HFFc6 (cell line): ENCODE measurements around the gene RAD51B. TPM values are rescaled to one million over a fixed set of nuclear protein-coding genes. Genes with fewer than 3 reads are reported as not detected.

Source experiments
- DNase-seq: peaks from one replicate; pipeline ENCODE4 v3.0.0-alpha.2; 2018
- H3K27ac Mint-ChIP-seq: 2 replicates; pipeline ENCODE4 v1.8.0; 2020; ENCODE audit warnings: mild to moderate bottlenecking, mixed read lengths
- H3K27me3 Mint-ChIP-seq: 2 replicates; pipeline ENCODE4 v1.8.0; 2021; ENCODE audit warnings: mild to moderate bottlenecking, moderate library complexity, mixed read lengths; ENCODE audit not compliant: insufficient read depth
- H3K36me3 Mint-ChIP-seq: 2 replicates; pipeline ENCODE4 v1.8.0; 2021; ENCODE audit warnings: low read depth, mixed read lengths
- H3K4me1 Mint-ChIP-seq: 2 replicates; pipeline ENCODE4 v1.8.0; 2020; ENCODE audit warnings: low read depth, mixed read lengths
- H3K4me3 Mint-ChIP-seq: 2 replicates; pipeline ENCODE4 v1.8.0; 2020; ENCODE audit warnings: mild to moderate bottlenecking, moderate library complexity, mixed read lengths
- H3K9me3 Mint-ChIP-seq: 2 replicates; pipeline ENCODE4 v1.8.0; 2020; ENCODE audit warnings: mild to moderate bottlenecking, mixed read lengths
- CTCF ChIP-seq: fragments of 200-600 bp; sonication (generic); IDR thresholded peaks from 2 replicates; pipeline ENCODE4 v1.5.0; 2021; ENCODE audit warnings: antibody characterized with exemption, mild to moderate bottlenecking
- total RNA-seq, 6 experiments: library from RNA; stranded (reverse); fragmentation: NEBNext Ultra II Directional; extraction: Animal tissue kit (Norgen Biotek cat#: 25700); gene quantifications; 2 replicates in 1 of 6; 3 replicates in 5 of 6; pipeline ENCODE4 v1.2.3, GENCODE V29; 2021

The RAD51B gene
- total RNA-seq, 6 experiments from 2014 or later, result 7.1 to 12.4 (median 9.6) TPM

GRCh38 chr14:68710776-68711175 lies 891.2 kb downstream of the RAD51B start:
- Mint-ChIP-seq H3K27ac (no peak overlapping the region), H3K36me3 (no peaks in the 10 kb centered on the region), H3K27me3 (no peaks in the 10 kb centered on the region; the same call in none of the 2 replicates), H3K9me3 (no peaks in the 10 kb centered on the region), H3K4me1 (peaks cover 12% of the 10 kb centered on the region), H3K4me3 (no peak overlapping the region)
- no peak for DNase-seq
- no peak; the same call in 1 of the 2 replicates for TF ChIP-seq CTCF

- Mint-ChIP-seq H3K4me1 (peaks cover 10% of the 10 kb centered on the region), H3K27ac (no peak overlapping the region), H3K36me3 (no peaks in the 10 kb centered on the region), H3K9me3 (no peaks in the 10 kb centered on the region), H3K27me3 (no peaks in the 10 kb centered on the region; the same call in none of the 2 replicates), H3K4me3 (no peak overlapping the region)
- TF ChIP-seq CTCF, result no peak
- no peak for DNase-seq
Measured at GRCh38 chr14:68711561-68712309, 892.2 kb downstream of the RAD51B start.

- H3K27ac Mint-ChIP-seq, result no peak overlapping the region
- no peaks in the 10 kb centered on the region for H3K36me3 Mint-ChIP-seq
- DNase-seq, result no peak
- no peak overlapping the region for H3K4me3 Mint-ChIP-seq
- H3K4me1 Mint-ChIP-seq, result peaks cover 7% of the 10 kb centered on the region
- no peak for TF ChIP-seq CTCF
- H3K9me3 Mint-ChIP-seq, result no peaks in the 10 kb centered on the region
- no peaks in the 10 kb centered on the region; the same call in 1 of the 2 replicates for H3K27me3 Mint-ChIP-seq
Measured at GRCh38 chr14:68712703-68713370, 893.3 kb downstream of the RAD51B start.

GRCh38 chr14:68713782-68714181 lies 894.2 kb downstream of the RAD51B start:
- Mint-ChIP-seq H3K27me3 (no peaks in the 10 kb centered on the region; the same call in 1 of the 2 replicates), H3K4me1 (peaks cover 13% of the 10 kb centered on the region), H3K36me3 (no peaks in the 10 kb centered on the region), H3K9me3 (no peaks in the 10 kb centered on the region), H3K27ac (no peak overlapping the region), H3K4me3 (no peak overlapping the region)
- no peak for DNase-seq
- TF ChIP-seq CTCF, result no peak

- DNase-seq, result no peak
- Mint-ChIP-seq H3K4me3 (no peak overlapping the region), H3K4me1 (peaks cover 19% of the 10 kb centered on the region), H3K9me3 (no peaks in the 10 kb centered on the region), H3K27me3 (no peaks in the 10 kb centered on the region; the same call in 1 of the 2 replicates), H3K27ac (no peak overlapping the region), H3K36me3 (0 out of 2 replicates have a peak, but pooled peaks cover 3% of the 10 kb centered on the region)
- TF ChIP-seq CTCF, result no peak
Measured at GRCh38 chr14:68714991-68715924, 895.7 kb downstream of the RAD51B start.
